Ishikawa (cell line): Measurements from ENCODE around the gene HRCT1.

Experiments
- CEBPB ChIP-seq: IDR thresholded peaks from 2 replicates; pipeline ENCODE4 v1.6.1; 2012
- CREB1 ChIP-seq: IDR thresholded peaks from 2 replicates; pipeline ENCODE4 v1.6.1; 2012; ENCODE audit warnings: low read depth
- EGR1 ChIP-seq: IDR thresholded peaks from 2 replicates; pipeline ENCODE4 v1.6.1; 2012
- FOXM1 ChIP-seq: IDR thresholded peaks from 2 replicates; pipeline ENCODE4 v1.6.1; 2012; ENCODE audit warnings: low read depth, borderline replicate concordance
- TAF1 ChIP-seq: IDR thresholded peaks from 2 replicates; pipeline ENCODE4 v1.6.1; 2012; ENCODE audit warnings: low read depth, mild to moderate bottlenecking
- YY1 ChIP-seq: IDR thresholded peaks from 2 replicates; pipeline ENCODE4 v1.6.1; 2012; ENCODE audit warnings: low read depth

- no peak for TF ChIP-seq CREB1
- TF ChIP-seq TAF1 = no peak
- TF ChIP-seq CEBPB = no peak
- TF ChIP-seq FOXM1 = no peak
- no peak for TF ChIP-seq YY1
- TF ChIP-seq EGR1 = no peak
Observed at GRCh38 chr9:35944841-35945240, 38.8 kb downstream of the HRCT1 start.
